GM18951 (cell line): ENCODE data around the gene PFN3.

Experiments used
- POLR2A ChIP-seq: IDR thresholded peaks from 4 replicates; pipeline ENCODE4 v1.6.1; 2011; ENCODE audit warnings: mild to moderate bottlenecking; ENCODE audit not compliant: insufficient read length, insufficient read depth; ENCODE audit errors: extremely low read depth
- in situ Hi-C: fragments of 300-500 bp; cut with MboI; formaldehyde crosslinking; loops from one replicate; pipeline ENCODE4 v1.12.0; 2022; ENCODE audit warnings: low sequenced_read_pairs, mixed read lengths, inconsistent platforms; ENCODE audit not compliant: unreplicated experiment

PFN3 gene

DNA sequence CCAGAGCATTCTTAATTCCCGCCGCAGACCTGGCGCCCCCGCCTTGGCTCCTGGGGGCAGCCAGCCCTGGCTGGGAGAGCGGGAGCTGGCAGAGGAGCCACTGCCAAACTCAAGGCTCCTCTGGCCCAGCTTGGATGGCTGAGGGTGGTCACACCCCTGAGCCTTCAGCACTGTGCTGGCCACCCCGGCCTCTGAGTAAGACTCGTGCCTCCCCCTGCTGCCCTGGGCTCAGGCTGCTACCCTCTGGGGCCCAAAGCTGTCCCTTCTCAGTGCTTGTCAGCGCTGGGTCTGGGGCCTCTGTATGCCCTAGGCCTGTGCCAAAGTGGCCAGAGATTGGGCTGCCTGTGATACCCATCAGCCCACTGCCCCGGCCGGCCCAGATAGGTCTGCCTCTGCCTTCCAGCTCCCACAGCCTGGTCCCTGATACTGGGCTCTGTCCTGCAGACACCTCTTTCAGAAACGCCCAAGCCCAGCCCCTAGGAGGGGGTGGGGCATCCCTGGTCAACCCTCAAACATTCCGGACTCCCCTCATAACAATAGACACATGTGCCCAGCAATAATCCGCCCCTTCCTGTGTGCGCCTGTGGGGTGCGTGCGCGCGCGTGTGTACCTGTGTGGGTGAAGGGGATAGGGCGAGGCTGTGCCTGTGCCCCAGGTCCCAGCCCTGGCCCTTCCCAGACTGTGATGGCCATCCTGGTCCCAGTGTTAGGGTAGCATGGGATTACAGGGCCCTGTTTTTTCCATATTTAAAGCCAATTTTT, 41.8 kb upstream of the PFN3 start:
- in situ Hi-C loops, result no loop called here
- TF ChIP-seq POLR2A, result no peak

DNA sequence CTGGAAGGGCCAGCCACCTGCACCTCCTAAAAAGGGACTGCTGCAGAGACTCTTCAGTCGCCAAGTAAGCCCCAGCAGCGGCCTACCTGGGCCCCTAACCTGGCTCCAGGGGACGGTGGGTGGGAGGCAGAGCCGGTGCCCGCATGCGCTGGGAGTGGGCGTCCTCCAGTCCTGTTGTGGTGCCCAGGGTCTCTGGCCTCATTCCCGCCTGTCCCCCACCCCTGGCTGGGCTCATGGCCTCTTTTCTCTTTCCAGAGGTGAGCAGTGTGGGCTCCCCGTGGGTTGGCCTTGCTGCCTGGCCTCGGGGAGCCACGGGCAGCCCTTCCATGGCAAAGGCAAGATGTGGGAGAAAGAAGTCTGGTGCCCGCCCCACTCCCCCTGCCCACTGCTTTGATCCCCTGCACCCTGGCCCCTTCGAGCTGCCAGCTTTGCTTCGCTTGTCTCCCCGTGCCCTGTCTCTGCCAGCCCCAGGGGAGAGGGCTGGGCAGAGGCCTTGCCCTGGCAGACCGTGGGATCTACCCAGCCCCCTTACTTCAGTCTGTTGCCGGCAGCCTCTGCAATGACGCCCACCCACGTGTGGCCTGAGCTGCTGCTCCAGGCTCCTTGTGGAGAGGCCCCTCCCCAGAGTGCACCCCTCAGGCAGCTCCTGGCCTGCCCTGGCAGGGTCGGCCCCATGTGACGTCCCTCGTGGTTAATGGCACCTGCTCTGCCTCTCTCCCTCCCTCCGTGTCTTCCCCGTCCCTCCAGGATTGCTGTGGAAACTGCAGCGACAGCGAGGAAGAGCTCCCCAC, 40.7 kb upstream of the PFN3 start:
- TF ChIP-seq POLR2A, result no peak
- in situ Hi-C loops, result no loop called here

DNA sequence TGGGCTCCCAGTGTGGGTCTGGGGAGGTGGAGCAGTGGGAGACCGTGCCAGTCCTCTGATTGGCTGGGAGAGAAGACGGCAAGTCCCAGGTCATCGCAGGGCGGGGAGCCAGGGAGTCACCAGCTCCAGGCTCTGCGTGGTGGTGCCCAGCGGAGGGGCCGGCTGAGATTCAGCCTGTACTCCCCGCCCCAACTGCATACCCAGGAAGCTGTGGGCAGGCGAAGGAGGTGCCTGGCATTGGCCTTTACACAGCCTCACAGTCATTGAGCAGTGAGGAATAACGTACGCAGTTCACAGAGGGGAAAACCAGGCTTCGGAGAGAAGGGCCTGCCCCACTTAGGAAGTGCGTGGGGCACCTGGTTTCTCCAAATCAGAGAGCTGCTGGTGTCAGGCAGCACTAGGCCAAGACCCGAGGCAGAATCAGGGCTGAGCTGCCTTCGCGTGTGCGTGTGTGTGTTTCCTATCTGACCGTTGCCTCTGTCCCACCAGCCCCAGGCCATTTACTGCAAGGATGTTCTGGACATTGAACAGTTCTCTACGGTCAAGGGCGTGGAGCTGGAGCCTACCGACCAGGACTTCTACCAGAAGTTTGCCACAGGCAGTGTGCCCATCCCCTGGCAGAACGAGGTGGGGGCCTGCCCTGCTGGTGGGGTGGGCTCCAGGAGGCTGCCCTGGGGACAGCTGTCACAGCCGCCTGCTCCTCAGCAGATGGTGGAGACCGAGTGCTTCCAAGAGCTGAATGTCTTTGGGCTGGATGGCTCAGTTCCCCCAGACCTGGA, 39.9 kb upstream of the PFN3 start:
- in situ Hi-C loops, result no loop called here
- TF ChIP-seq POLR2A, result no peak

DNA sequence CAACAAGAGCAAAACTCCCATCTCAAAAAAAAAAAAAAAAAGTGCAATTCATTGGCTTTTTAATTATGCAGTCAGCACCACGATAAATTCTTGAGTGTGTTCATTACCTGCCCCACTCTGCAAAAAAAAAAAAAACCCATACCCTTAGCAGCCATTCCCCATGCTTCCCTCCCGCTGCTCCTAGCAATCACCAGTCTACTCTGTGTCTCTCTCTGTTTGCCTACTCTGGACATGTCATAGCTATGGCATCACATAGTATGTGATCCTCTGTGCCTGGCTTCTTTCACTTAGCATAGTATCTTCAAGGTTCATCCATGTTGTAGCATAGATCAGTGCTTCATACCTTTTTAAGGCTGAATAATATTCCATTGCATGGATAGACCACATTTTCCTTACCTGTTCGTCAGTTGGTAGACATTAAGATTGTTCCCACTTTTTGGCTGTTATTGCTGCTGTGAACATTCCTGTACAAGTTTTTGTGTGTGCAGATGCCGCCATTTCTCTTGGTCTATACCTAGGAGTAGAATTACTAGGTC, 39.1 kb upstream of the PFN3 start:
- in situ Hi-C loops, result no loop called here
- no peak for TF ChIP-seq POLR2A

DNA sequence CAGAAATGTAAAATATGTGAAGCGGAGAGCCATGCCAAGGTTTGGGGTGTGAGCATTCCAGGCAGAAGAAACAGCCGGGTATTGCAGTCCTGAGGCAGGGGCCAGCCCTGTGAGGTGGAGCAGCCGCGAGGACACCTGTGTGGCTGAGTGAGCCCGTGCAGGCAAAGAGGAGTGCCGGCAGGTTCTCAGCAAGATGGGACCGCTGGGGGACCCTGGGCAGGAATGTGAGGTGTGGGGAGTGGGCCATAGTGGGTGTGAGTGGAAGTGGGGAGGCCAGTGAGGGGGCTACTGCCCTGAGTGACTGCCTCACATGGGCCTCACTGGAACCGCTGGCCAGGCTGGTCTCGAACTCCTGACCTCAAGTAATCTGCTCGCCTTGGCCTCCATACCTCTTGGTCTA, 38.0 kb upstream of the PFN3 start:
- in situ Hi-C loops, result no loop called here
- TF ChIP-seq POLR2A, result no peak

DNA sequence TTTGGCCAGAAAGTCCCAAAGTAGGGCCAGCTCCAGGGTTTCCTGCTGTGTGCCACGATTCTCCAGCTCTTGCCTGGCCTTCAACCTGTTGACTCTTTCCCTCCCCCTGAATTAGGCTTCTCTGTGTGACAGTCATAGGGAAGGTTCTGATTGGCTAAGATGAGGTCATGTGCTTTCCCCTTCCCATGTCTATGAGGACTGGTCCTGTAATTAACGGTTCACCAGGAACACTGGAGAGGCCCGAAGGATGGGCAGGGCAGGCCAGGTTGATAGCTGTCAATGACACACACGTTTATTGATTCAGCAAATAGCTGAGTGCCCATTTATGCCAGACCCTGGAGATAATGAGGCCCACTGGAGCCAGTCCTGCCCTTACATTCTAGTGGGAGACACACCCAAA, 37.2 kb upstream of the PFN3 start:
- in situ Hi-C loops, result no loop called here
- no peak for TF ChIP-seq POLR2A

DNA sequence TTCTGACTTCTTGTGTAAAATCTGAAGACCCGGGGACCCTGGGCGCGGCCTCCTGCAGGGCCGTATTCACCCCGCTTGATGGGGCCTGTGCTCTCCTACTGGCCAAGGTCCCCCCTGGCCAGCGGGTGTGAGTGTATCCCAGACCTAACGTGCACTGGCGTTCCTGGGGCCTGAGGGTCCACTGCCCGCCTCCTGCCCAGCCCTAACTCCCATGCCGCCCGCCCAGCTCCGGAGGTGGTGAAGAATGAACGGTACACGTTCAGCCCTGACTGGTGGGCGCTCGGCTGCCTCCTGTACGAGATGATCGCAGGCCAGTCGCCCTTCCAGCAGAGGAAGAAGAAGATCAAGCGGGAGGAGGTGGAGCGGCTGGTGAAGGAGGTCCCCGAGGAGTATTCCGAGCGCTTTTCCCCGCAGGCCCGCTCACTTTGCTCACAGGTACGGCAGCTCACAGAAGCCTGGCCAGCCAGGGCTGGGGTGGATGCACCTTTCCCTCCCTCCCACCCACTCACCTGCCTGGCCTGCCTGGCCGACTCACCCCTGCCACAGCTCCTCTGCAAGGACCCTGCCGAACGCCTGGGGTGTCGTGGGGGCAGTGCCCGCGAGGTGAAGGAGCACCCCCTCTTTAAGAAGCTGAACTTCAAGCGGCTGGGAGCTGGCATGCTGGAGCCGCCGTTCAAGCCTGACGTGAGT, 35.5 kb upstream of the PFN3 start:
- TF ChIP-seq POLR2A, result no peak
- in situ Hi-C loops, result no loop called here

DNA sequence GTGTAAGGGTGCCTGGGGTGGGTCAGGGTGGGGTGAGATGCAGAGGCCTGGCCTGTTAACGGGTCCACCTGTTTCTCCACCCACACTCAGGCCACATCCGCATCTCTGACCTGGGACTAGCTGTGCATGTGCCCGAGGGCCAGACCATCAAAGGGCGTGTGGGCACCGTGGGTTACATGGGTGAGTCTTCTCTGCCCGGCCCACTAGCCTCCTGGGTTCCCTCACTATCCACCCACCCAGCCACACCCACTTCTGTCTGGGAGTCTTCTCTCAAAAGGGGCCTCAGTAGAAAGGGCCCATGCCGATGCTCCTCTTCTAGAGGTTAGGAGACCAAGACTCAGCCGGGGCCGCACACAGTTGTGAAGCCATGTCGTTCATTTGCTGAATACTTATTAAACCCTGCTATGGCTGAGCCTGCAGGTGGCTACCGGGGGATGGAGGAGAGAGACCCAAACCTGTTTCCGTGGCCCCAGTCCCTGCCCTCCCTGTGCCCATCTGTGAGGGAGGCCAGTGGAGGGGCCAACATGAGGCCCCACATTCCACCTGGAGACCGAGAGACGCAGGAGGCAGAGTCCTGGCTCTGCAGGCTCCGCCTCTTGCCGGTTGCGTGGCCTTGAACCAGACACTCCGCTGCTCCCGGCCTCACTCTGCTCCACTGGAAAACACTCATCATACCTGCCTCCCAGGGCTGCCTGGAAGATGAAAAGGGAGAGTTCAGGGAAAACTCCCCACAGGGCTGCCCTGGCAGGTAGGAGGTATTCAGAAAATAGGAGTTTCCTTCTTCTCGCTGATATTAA, 34.7 kb upstream of the PFN3 start:
- in situ Hi-C loops, result no loop called here
- no peak for TF ChIP-seq POLR2A

DNA sequence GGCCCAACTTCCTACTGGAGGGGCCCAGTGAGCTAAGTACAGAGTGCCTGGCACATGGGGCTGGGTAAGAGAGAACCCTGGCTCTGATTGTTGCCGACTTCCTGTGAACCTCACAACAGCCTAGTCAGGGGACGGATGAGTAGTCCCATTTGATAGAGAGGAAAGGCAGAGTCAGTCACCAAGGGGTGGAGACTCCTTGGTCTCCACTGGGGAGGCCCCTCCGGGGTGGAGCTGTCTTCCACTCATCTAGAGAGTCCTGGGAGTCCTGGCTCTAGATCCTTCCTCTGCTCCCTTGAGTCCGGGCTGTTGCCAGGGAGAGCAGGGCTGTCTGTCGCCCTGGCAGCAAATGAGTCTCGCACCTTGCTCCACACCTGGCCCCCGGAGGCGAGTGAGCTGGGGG, 34.0 kb upstream of the PFN3 start:
- no peak for TF ChIP-seq POLR2A
- in situ Hi-C loops, result no loop called here

DNA sequence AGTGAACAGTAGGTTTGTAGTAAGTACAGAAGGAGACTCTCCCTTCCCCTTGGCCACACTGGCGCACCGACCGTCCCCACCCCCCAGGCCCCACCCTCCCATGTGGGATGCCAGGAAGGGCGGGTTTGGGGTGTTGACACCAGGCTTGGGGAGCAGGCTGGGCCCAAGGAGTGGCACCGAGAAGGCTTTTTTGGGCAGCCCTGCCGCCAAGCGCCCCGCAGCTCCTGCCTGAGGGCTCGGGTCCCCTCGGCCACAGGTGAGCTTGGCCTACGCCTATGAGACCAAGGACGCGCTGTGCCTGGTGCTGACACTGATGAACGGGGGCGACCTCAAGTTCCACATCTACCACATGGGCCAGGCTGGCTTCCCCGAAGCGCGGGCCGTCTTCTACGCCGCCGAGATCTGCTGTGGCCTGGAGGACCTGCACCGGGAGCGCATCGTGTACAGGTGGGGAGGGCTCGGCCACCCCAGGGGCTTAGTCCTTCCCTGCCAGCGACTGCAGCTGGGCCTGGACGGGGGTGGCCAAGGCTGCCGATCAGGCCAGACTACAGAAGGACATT, 33.3 kb upstream of the PFN3 start:
- no peak for TF ChIP-seq POLR2A
- in situ Hi-C loops, result no loop called here

DNA sequence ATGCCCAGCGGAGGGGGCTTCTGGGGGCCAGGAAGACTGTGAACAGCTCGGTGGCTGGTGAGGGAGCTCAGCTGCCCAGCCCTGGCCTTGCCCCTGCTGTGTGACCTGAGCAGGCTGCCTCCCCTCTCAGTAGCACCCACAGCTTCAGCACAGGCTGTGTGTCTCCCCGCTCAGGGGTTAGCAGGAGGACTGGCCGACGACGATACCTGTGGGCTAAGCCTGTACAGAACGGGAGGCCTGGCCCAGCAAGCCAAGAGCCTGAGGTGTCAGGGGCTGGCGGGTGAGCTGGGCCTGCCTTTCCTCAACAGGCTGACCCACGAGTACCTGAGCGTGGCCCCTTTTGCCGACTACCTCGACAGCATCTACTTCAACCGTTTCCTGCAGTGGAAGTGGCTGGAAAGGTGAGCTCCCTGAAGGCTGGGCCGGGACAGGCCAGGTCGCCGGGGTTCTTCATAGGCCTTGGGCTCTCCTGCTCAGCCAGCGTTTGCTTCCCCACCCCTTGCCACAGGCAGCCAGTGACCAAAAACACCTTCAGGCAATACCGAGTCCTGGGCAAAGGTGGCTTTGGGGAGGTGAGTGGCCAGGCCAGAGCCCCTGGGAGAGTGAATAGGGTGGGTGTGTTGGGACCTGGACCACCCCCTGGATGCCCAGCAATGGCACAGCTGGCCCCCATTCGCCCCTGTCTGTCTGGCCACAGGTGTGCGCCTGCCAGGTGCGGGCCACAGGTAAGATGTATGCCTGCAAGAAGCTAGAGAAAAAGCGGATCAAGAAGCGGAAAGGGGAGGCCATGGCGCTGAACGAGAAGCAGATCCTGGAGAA, 32.6 kb upstream of the PFN3 start:
- in situ Hi-C loops, result no loop called here

More for the DNA sequence above, 32.6 kb upstream of the PFN3 start:
- TF ChIP-seq POLR2A, result no peak
